Measurements from ENCODE around the gene TMEM175. TPM values are rescaled to one million over a fixed set of nuclear protein-coding genes. Genes with fewer than 3 reads are reported as not detected.

The TMEM175 gene
- total and polyA plus RNA-seq, 9 of the 15 experiments (the other 6 are each of a cell fraction or from before 2014, with no cell fraction given): 0.13 to 30.9 (median 9.4) TPM

DNA sequence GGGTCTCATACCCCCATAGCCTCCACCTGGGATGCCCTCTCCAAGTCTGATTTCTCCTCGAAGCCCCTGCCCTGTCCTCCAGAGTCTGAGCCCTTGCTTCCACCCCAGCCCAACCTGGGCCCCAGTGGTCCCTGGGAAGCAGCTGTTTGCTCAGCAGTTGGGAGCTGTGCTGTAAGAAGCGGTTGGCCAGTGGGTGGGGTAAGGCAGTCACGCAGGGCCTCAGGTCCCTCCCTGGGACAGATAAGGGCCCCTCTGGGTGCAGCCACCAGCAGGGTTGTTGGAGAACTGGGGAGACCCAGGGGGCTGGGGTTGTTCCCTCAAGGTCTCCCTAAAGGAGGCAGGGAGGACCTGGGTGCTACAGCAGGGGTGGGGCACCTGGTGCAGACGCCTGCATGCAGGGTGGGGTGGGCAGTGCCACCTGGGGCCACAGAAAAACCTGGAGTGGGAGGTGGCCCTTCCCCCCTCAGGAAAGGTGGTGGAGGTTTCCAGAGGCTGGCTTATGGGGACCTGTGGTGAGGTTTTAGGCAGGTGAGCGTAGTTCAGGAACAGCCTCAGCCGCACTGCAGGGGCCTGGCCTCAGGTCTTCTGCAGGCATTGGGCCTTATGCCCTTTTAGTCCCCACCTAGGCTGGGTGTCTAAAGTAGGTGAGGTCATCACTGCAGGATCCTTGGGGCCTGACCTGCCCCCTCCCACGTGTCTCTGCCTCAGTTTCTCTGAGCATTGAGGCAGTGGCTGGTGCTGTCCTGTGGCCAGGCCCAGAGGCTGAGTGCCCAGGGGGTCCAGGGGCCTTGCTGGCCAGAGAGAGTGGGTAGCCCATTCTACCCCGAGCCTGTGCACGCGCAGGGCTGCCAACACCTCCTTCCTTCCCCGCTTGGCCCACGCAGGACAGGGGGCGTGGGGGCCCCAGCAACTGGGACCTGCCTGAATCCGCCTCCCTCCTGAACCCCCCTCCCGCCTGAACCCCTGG is 64.1 kb downstream of the TMEM175 start (continued):
- TF ChIP-seq CHD4 (IDR thresholded peaks at IDR 0.05; ENCODE audit: insufficient read depth, insufficient replicate concordance, low read depth, low read length, poor library complexity, severe bottlenecking) (no peak), RCOR1 (IDR thresholded peaks at IDR 0.05; ENCODE audit: borderline replicate concordance in 1 of 2, low read depth in 2 of 2, low read length in 2 of 2) (peak in 1 of 2 experiments; percentile 64; a peak in 1 of 4 replicates), ARNT (IDR thresholded peaks at IDR 0.05) (no peak), LEF1 (IDR thresholded peaks at IDR 0.05) (peak; percentile 65), YBX1 (IDR thresholded peaks at IDR 0.05) (no peak), ZSCAN29 (IDR thresholded peaks at IDR 0.05) (no peak), SPI1 (IDR thresholded peaks at IDR 0.05; ENCODE audit: borderline replicate concordance, low read depth, low read length) (no peak), HDGF (IDR thresholded peaks at IDR 0.05) (peak; percentile 57; the same call in 1 of the 2 replicates)
- TF ChIP-seq, protein P1, sequence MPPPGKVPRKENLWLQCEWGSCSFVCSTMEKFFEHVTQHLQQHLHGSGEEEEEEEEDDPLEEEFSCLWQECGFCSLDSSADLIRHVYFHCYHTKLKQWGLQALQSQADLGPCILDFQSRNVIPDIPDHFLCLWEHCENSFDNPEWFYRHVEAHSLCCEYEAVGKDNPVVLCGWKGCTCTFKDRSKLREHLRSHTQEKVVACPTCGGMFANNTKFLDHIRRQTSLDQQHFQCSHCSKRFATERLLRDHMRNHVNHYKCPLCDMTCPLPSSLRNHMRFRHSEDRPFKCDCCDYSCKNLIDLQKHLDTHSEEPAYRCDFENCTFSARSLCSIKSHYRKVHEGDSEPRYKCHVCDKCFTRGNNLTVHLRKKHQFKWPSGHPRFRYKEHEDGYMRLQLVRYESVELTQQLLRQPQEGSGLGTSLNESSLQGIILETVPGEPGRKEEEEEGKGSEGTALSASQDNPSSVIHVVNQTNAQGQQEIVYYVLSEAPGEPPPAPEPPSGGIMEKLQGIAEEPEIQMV (tag; conservative IDR thresholded peaks at IDR 0.05; ENCODE audit: low read depth): no peak
- TF ChIP-seq, protein P2, sequence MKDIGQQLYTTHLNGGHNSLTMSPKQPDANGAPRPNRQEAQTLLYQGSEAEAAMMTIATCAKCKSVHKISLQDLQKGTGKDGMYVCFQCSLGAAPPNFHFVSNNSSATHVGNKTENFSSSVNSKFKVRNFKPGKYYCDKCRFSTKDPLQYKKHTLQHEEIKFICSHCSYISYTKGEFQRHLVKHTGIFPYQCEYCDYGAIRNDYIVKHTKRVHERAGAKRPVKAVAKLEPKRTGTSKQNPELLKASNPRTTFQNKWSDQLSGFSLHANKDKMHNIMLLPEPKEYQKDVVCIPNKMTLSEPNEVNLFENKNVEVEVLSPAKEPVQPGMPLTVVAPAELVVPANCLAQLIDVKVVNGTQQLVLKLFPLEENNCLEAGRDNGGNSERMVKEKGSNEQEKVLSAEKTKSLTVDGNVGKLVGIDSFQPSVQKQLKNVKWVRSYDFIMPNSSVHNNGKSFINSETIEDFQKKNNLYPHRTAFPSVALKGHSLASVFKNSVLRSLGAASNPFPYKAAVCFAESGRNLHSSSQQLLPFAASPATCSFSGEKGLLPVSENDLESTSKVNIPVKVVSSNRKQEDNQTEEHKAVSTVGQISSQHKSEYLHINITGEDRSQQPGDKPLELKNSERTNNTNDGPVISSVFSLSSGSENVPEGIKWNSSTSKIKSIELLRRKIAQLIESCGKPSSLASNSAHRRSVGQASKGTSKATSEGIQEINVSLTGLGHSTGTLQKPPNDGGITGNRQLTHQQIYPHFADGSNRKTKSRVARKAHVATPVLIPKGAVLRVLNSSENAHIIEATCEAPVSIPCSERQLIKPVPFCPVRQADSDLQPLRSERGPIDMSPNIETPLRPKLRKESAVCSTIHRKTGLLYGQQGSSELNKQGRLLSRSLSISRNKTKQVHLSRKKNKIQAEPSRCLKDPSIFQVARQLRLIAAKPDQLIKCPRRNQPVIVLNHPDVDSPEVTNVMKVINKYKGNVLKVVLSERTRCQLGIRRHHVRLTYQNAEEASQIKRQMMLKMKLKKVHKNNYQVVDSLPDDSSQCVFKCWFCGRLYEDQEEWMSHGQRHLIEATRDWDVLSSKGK (CRISPR knock-in tag; IDR thresholded peaks at IDR 0.05): no peak
- TF ChIP-seq, protein P3, sequence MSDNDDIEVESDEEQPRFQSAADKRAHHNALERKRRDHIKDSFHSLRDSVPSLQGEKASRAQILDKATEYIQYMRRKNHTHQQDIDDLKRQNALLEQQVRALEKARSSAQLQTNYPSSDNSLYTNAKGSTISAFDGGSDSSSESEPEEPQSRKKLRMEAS (CRISPR knock-in tag; IDR thresholded peaks at IDR 0.05): 0 out of 2 replicates have a peak, but pooled peaks have one; percentile 2

Measured in K562 (cell line).